Bronchial epithelial cell (primary cell): ENCODE data around the gene STAT6. TPM values are rescaled to one million over a fixed set of nuclear protein-coding genes. Genes with fewer than 3 reads are reported as not detected.
A peak's percentile ranks its signal among the peaks of the same experiment; 100 is the strongest.

Experiments used
- DNase-seq: peaks from one replicate; pipeline ENCODE4 v3.0.0-alpha.2; 2010; ENCODE audit warnings: low read depth
- FAIRE-seq: peaks from 2 replicates; lab custom pipeline; 2011; peaks lifted over from hg19 to GRCh38; lab: Jason Lieb, UNC
- H3K27me3 ChIP-seq: 2 replicates; pipeline ENCODE4 v1.5.1; 2011; ENCODE audit warnings: low read length; ENCODE audit not compliant: control insufficient read depth, insufficient read depth
- H3K36me3 ChIP-seq: 2 replicates; pipeline ENCODE4 v1.5.1; 2011; ENCODE audit warnings: low read length; ENCODE audit not compliant: control insufficient read depth, insufficient read depth
- H3K4me3 ChIP-seq: 2 replicates; pipeline ENCODE4 v1.5.1; 2011; ENCODE audit warnings: mild to moderate bottlenecking, low read depth, low read length, control low read depth
- CTCF ChIP-seq: IDR thresholded peaks from 2 replicates; pipeline ENCODE4 v1.5.1; 2011; ENCODE audit warnings: mild to moderate bottlenecking, moderate library complexity, low read length, control low read depth, inconsistent platforms; ENCODE audit not compliant: insufficient read depth, severe bottlenecking
- total RNA-seq: library from RNA; depleted of rRNA; stranded (reverse); fragments of >200 nt; gene quantifications from 2 replicates; pipeline ENCODE4 v1.2.1, GENCODE V29; 2014

STAT6 gene
- total RNA-seq = 30.8 and 77.7 TPM in 2 replicates

DNA sequence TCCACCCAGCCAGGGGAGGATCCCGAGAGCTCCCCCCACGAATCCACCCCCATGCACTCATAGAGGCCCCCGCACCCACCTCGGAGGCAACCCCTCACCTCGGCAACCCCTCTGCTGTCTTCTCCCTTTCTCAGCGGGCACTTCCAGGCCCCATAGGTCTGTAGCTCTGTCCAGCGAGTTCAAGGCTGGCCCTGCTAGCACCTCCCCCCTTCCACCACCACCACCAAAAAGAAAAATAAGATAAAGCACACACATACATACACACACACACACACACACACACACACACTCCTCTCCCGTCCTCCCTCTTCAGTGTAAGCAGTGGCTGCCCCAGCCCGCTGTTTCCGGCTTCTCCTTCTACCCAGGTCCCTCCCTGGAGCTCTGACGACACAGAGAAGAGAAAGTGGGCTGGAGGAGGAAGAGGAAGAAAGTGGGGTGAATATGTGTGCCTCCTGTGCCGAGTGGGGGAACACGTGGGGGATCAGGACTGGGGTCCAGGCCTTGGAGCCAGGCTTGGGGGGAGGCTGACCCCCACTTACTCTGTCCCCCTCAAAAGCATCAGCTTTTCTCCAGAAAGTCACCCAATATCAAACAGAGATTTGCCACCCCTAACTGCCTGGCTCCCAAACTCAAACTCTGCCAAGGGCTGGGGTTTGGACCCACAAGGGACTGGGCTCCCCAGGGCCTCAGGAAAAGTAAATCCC lies at the start of gene STAT6:
Gene STAT6, minus strand, starts transcription at position 332 of the 704 bp plus-strand sequence. CDS start 3,084 bp downstream, outside the sequence.
- DNase-seq = peak; percentile 76
- Histone ChIP-seq H3K4me3 (peak within 1 kb of the TSS; percentile 76), H3K27me3 (no peaks in the 10 kb centered on the region), H3K36me3 (peaks cover 20% of the 10 kb centered on the region)
- TF ChIP-seq CTCF = no peak
- no peak for FAIRE-seq

GRCh38 chr12:57160741-57161140 lies 49.6 kb upstream of the STAT6 start:
- peaks cover 23% of the 10 kb centered on the region for H3K36me3 ChIP-seq
- TF ChIP-seq CTCF = no peak
- no peak overlapping the region for H3K4me3 ChIP-seq
- no peak for FAIRE-seq
- no peaks in the 10 kb centered on the region for H3K27me3 ChIP-seq
- no peak for DNase-seq

DNA sequence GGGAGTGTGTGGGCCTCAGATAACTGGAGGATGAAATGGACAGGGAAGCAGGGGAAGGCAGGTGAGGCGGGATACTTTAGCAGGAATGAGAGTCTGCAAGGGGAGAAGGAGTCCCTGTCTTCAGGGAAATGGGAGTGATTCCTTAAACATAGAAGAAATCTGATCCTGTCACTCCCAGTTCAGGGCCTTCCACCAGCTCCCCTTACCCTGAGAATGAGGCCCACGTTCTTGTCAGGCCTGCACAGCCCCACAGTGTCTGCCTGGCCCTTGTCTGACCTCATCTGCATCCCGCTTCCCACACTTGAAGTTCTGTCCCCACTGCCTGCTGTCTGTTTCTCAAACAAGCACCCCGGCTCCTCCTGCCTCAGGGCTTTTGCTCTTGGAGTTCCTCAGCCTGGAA lies 48.9 kb upstream of the STAT6 start:
- no peak for TF ChIP-seq CTCF
- DNase-seq (no peak), FAIRE-seq (no peak)
- H3K36me3 ChIP-seq = peaks cover 23% of the 10 kb centered on the region
- H3K27me3 ChIP-seq = no peaks in the 10 kb centered on the region
- no peak overlapping the region for H3K4me3 ChIP-seq

- no peak for TF ChIP-seq CTCF
- peaks cover 27% of the 10 kb centered on the region for H3K36me3 ChIP-seq
- H3K4me3 ChIP-seq = no peak overlapping the region
- DNase-seq (no peak), FAIRE-seq (no peak)
- no peaks in the 10 kb centered on the region for H3K27me3 ChIP-seq
Measured at GRCh38 chr12:57159311-57159710, 48.1 kb upstream of the STAT6 start.

DNA sequence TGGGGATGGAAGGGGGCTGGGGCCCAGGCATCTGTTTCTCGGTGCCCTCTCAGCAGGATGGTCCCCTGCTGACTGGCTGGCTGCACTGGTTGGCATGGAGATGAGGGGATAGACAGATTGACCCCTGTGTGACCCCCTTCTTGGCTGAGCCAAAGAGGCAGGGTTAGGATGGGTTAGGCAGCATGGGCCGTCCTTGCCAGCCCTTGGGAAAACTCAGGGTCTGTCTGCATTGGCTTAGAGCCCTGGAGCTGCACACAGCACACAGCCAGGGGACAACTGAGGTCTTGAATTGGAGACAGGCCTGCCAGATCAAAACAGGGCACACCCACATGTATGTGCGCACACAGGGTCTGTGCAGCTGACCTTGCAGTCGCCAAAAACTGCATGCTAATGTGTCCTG lies 47.5 kb upstream of the STAT6 start:
- H3K4me3 ChIP-seq = no peak overlapping the region
- peak; percentile 50 for FAIRE-seq
- H3K36me3 ChIP-seq = peaks cover 29% of the 10 kb centered on the region
- TF ChIP-seq CTCF = no peak
- no peaks in the 10 kb centered on the region for H3K27me3 ChIP-seq
- no peak for DNase-seq

- no peak for TF ChIP-seq CTCF
- Histone ChIP-seq H3K27me3 (no peaks in the 10 kb centered on the region), H3K4me3 (no peak overlapping the region), H3K36me3 (peaks cover 29% of the 10 kb centered on the region)
- FAIRE-seq (no peak), DNase-seq (no peak)
Measured at GRCh38 chr12:57158186-57158585, 47.0 kb upstream of the STAT6 start.
